Tibial nerve (tissue), 4 donors: ENCODE results near the gene NEMF. TPM values are rescaled to one million over a fixed set of nuclear protein-coding genes. Genes with fewer than 3 reads are reported as not detected.

Experiments
- DNase-seq, 2 donors: peaks; one replicate each; pipeline ENCODE4 v3.0.0-alpha.2; 2019; ENCODE audit warnings: low spot score in 2 of 2
- H3K27ac ChIP-seq, 4 donors: fragments of 200-600 bp; sonication (generic) in 3 of 4; one replicate each; pipeline ENCODE4 v1.5.1; 2017 to 2019; ENCODE audit warnings: mild to moderate bottlenecking in 1 of 4
- H3K27me3 ChIP-seq, 2 donors: fragments of 200-600 bp; sonication (generic) in 1 of 2; one replicate each; pipeline versions ENCODE4 v1.5.1 to v1.6.0; 2017 to 2019
- H3K36me3 ChIP-seq, 3 donors: fragments of 200-600 bp; sonication (generic); one replicate each; pipeline ENCODE4 v1.5.1; 2018 to 2019
- H3K4me1 ChIP-seq, 4 donors: fragments of 200-600 bp; sonication (generic) in 3 of 4; one replicate each; pipeline ENCODE4 v1.5.1; 2017 to 2019
- H3K4me3 ChIP-seq, 4 donors: fragments of 200-600 bp; sonication (generic) in 3 of 4; one replicate each; pipeline ENCODE4 v1.5.1; 2017 to 2019; ENCODE audit warnings: mild to moderate bottlenecking in 1 of 4, moderate library complexity in 1 of 4
- H3K9me3 ChIP-seq, 4 donors: fragments of 200-600 bp; sonication (generic) in 3 of 4; one replicate each; pipeline ENCODE4 v1.5.1; 2017 to 2019
- CTCF ChIP-seq, 5 experiments: fragments of 200-600 bp in 3 of 5; fragments of 450-650 bp in 2 of 5; sonication (generic) in 3 of 5; IDR thresholded peaks; one replicate each; pipeline ENCODE4 v1.5.1; 2016 to 2019; ENCODE audit warnings: antibody characterized with exemption in 5 of 5, mild to moderate bottlenecking in 3 of 5, moderate library complexity in 2 of 5
- EP300 ChIP-seq, 2 donors: sonication (generic); formaldehyde crosslinking; IDR thresholded peaks; one replicate each; pipeline ENCODE4 v1.6.1; 2017; ENCODE audit warnings: antibody characterized with exemption in 2 of 2, mild to moderate bottlenecking in 1 of 2
- POLR2A ChIP-seq, 2 donors: fragments of 450-650 bp; IDR thresholded peaks; one replicate each; pipeline ENCODE4 v1.6.1; 2017; ENCODE audit warnings: antibody characterized with exemption in 2 of 2, mild to moderate bottlenecking in 2 of 2, moderate library complexity in 2 of 2
- WGBS, 2 donors: methylation state at CpG; one replicate each; pipeline ENCODE4 v1.1.5; 2018; 5-methylcytosine and 5-hydroxymethylcytosine counted together
- total RNA-seq, 4 donors: library from RNA; depleted of rRNA; stranded (reverse); fragments of >200 nt; gene quantifications; one replicate each; pipeline ENCODE4 v1.1.0, GENCODE V29; 2016

Gene NEMF
- total RNA-seq, 4 donors from 2014 or later = 100 to 215 (median 138) TPM

- TF ChIP-seq CTCF (IDR thresholded peaks at IDR 0.05) (no peak), EP300 (IDR thresholded peaks at IDR 0.05) (no peak)
- H3K9me3 ChIP-seq = no peaks in the 10 kb centered on the region
- WGBS, 2 donors = 48 to 58% methylated on average over 15 of the region's 15 CpGs
- H3K4me1 ChIP-seq = peaks cover 0 to 37% (median 29%) of the 10 kb centered on the region in 4 donors
- H3K4me3 ChIP-seq = peak overlapping the region in 3 of 4 donors; percentile 74 to 98 (median 96)
- peak overlapping the region in 3 of 4 donors; percentile 96 to 99 (median 97) for H3K27ac ChIP-seq
- no peak for DNase-seq
- H3K36me3 ChIP-seq = peaks cover 0 to 20% (median 0%) of the 10 kb centered on the region in 3 donors
- no peaks in the 10 kb centered on the region for H3K27me3 ChIP-seq
Measured at GRCh38 chr14:49769581-49770211, 82.9 kb downstream of the NEMF start.

DNA sequence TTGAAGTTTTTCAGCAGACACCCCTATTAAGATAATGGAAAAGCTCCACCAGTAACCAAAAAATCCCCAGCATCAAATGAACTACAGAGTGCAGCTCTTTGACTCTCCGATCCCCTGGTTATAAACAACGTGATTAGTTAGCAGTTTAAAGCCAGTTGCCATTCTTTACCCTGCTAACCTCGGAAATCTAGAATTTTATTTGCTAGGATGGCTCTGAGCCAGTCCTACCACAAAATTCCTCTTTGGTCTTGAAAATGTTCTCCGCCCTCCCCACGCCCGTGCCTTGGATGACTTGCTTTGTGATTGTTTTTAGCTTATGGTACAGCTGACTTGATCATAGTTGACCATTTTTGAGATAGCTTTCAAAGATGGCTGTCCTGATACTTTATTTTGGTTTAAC, 83.4 kb downstream of the NEMF start:
- H3K4me3 ChIP-seq = peak overlapping the region; percentile 74 to 98 (median 90)
- TF ChIP-seq EP300 (IDR thresholded peaks at IDR 0.05) = no peak
- no peak for TF ChIP-seq POLR2A (IDR thresholded peaks at IDR 0.05)
- TF ChIP-seq CTCF (IDR thresholded peaks at IDR 0.05) = no peak
- H3K27me3 ChIP-seq = no peaks in the 10 kb centered on the region
- no peak for DNase-seq
- 8 to 14% methylated on average over 6 of the region's 6 CpGs for WGBS, 2 donors
- H3K27ac ChIP-seq = peak overlapping the region; percentile 91 to 99 (median 96)
- no peaks in the 10 kb centered on the region for H3K9me3 ChIP-seq
- H3K36me3 ChIP-seq = peaks cover 0 to 17% (median 0%) of the 10 kb centered on the region in 3 donors
- peaks cover 0 to 37% (median 29%) of the 10 kb centered on the region in 4 donors for H3K4me1 ChIP-seq

DNA sequence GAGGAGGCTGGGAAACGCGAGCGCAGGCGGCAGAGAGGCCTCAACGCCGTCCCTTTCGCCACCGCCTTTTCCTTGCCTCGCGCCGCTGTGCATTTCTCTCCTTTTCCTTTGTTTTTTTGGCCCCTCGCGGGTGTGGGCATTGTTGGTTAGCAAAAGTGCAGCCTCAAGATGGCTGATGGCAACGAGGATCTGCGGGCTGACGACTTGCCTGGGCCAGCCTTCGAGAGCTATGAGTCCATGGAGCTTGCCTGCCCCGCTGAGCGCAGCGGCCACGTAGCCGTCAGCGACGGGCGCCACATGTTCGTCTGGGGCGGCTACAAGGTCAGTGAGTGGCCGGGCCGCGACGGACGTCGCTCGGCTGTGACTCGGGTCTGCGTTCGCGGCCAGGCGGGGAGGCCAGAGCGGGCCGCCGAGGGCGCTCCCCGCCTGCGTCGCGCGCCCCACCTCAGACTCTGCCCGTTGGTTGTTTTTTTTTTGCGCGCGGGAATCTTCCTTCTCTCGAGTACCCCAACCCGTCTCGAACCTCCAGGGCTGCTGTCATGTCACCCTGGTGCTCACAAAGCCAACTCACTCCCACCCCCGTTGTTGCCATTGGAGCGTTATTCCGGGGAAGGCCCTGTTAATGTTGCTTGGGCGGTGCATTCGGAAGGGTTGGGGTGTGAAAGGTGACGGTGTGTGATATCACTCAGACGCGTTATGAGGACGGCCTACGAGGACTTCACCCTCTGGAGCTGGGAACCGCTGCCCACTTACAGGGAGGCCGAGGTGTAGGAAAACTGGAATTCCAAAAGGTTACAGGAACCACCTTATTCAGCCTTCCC, 84.1 kb downstream of the NEMF start:
- WGBS, 2 donors = 0% methylated on average over 41 to 46 of the region's 67 CpGs
- peaks cover 0 to 37% (median 29%) of the 10 kb centered on the region in 4 donors for H3K4me1 ChIP-seq
- H3K27ac ChIP-seq = peak overlapping the region; percentile 91 to 99 (median 96)
- no peaks in the 10 kb centered on the region for H3K9me3 ChIP-seq
- TF ChIP-seq POLR2A (IDR thresholded peaks at IDR 0.05) (no peak), CTCF (IDR thresholded peaks at IDR 0.05) (no peak)
- DNase-seq = peak in 1 of 2 donors; percentile 39
- no peaks in the 10 kb centered on the region for H3K27me3 ChIP-seq
- peaks cover 0 to 20% (median 0%) of the 10 kb centered on the region in 3 donors for H3K36me3 ChIP-seq
- H3K4me3 ChIP-seq = peak overlapping the region; percentile 74 to 98 (median 90)

GRCh38 chr14:49767571-49768300, 84.9 kb downstream of the NEMF start, which contains the start of gene KLHDC2:
Gene KLHDC2 (plus strand): TSS chr14:49768153. CDS start chr14:49768469, 316 bp downstream.
- Histone ChIP-seq H3K27ac (peak within 1 kb of the TSS; percentile 91 to 99 (median 96)), H3K4me3 (peak within 1 kb of the TSS; percentile 74 to 98 (median 90)), H3K36me3 (peaks cover 0 to 20% (median 0%) of the 10 kb centered on the region in 3 donors), H3K27me3 (no peaks in the 10 kb centered on the region), H3K9me3 (no peaks in the 10 kb centered on the region), H3K4me1 (peaks cover 0 to 37% (median 29%) of the 10 kb centered on the region in 4 donors)
- 1% methylated on average over 59 to 67 of the region's 86 CpGs for WGBS, 2 donors
- DNase-seq = peak; percentile 72 to 73
- TF ChIP-seq POLR2A (IDR thresholded peaks at IDR 0.05) (peak; percentile 92 to 96), EP300 (IDR thresholded peaks at IDR 0.05) (peak in 1 of 2 donors; percentile 68), CTCF (IDR thresholded peaks at IDR 0.05) (peak; percentile 18 to 76 (median 51))
